T-helper 2 cell treated with Interferon-gamma antibody and Interleukin-4, amounts not matched to agents 5 μg/mL and 100 μg/mL, for 36 hours (primary cell): ENCODE results near the gene BCAS3.

Experiments
- DNase-seq: peaks from one replicate; pipeline ENCODE4 v3.0.0; 2021; ENCODE audit warnings: low spot score
- H3K27ac Mint-ChIP-seq: one replicate; pipeline ENCODE4 v1.8.0; 2021; ENCODE audit warnings: mild to moderate bottlenecking, mixed read lengths
- H3K27me3 Mint-ChIP-seq: one replicate; pipeline ENCODE4 v1.8.0; 2021; ENCODE audit warnings: low read depth, mixed read lengths
- H3K36me3 Mint-ChIP-seq: one replicate; pipeline ENCODE4 v1.8.0; 2021; ENCODE audit warnings: low read depth, mixed read lengths
- H3K4me1 Mint-ChIP-seq: one replicate; pipeline ENCODE4 v1.8.0; 2021; ENCODE audit warnings: low read depth, mixed read lengths
- H3K4me3 Mint-ChIP-seq: one replicate; pipeline ENCODE4 v1.8.0; 2022; ENCODE audit warnings: mild to moderate bottlenecking, moderate library complexity, mixed read lengths
- H3K9me3 Mint-ChIP-seq: one replicate; pipeline ENCODE4 v1.8.0; 2021; ENCODE audit warnings: mixed read lengths

The BCAS3 gene

GRCh38 chr17:61285526-61286320 is 608.1 kb downstream of the BCAS3 start:
- Mint-ChIP-seq H3K27me3 (no peaks in the 10 kb centered on the region), H3K4me3 (no peak overlapping the region), H3K9me3 (no peaks in the 10 kb centered on the region), H3K4me1 (peaks cover 11% of the 10 kb centered on the region), H3K27ac (no peak overlapping the region), H3K36me3 (no peaks in the 10 kb centered on the region)
- DNase-seq: no peak

DNA sequence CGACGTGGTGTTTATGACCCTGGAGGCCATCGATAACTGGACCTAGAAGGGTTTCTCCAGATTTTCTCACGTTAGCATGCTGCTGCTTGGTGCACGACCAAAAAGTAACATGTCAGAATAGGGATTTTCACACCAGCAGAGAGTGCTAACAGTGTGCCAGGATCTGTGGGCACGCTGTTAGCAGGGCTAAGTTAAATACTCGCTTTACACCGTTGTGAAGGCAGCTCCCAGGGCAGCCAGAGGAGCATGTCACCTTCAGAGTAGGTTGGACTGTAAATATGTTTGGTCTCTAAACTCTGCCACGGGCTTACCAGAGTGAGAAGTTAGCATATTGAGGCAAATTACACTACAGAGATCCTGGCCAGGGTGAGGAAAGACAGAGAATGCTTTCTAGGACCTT is 608.8 kb downstream of the BCAS3 start:
- no peak for DNase-seq
- no peaks in the 10 kb centered on the region for H3K36me3 Mint-ChIP-seq
- no peaks in the 10 kb centered on the region for H3K27me3 Mint-ChIP-seq
- peaks cover 11% of the 10 kb centered on the region for H3K4me1 Mint-ChIP-seq
- no peak overlapping the region for H3K27ac Mint-ChIP-seq
- H3K9me3 Mint-ChIP-seq: no peaks in the 10 kb centered on the region
- H3K4me3 Mint-ChIP-seq: no peak overlapping the region

GRCh38 chr17:61289408-61290385 is 612.0 kb downstream of the BCAS3 start:
- DNase-seq: no peak
- Mint-ChIP-seq H3K27ac (no peak overlapping the region), H3K27me3 (peaks cover 2% of the 10 kb centered on the region), H3K4me1 (peaks cover 5% of the 10 kb centered on the region), H3K36me3 (no peaks in the 10 kb centered on the region), H3K9me3 (no peaks in the 10 kb centered on the region), H3K4me3 (no peak overlapping the region)

DNA sequence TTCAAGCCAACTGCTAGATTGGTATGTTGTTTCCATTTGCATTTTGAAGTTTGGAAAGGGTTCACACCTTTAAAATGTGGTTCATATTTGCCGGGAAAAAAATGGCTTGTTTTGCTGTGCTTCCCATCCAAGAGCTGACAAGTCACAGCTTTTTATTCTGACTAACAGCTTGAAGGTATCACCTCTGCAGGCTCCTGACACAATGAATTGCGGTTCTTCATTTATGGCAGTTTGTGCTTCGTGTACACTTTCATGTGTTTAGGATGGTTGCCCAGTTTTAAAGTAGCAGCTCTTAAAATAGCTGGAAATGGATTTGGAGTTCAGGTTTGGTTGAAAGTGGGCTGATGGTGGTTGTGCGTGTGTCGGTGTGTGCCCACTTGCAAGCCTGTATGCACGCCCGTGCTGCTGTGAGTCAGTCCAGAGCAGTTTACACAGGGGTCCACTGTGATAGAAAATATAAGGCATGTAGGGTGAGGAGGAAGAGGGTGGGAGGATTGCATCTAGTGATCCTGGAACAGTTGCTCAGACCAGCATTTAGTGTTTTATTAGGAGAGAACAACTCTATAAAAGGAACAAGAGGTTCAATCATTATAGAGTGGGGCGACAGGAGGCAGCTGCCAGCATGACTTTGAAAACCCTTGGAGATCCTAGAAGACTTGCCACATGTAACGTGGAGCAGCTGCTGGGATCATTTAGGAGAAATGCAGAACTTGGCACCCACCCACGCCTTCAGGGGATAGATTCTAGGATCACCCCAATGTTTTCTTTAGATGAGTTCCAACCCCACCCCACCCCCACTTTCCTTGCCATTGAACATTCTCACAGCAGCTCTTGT is 614.0 kb downstream of the BCAS3 start:
- no peak for DNase-seq
- Mint-ChIP-seq H3K4me1 (peaks cover 3% of the 10 kb centered on the region), H3K9me3 (no peaks in the 10 kb centered on the region), H3K4me3 (no peak overlapping the region), H3K36me3 (no peaks in the 10 kb centered on the region), H3K27ac (no peak overlapping the region), H3K27me3 (peaks cover 5% of the 10 kb centered on the region)

DNA sequence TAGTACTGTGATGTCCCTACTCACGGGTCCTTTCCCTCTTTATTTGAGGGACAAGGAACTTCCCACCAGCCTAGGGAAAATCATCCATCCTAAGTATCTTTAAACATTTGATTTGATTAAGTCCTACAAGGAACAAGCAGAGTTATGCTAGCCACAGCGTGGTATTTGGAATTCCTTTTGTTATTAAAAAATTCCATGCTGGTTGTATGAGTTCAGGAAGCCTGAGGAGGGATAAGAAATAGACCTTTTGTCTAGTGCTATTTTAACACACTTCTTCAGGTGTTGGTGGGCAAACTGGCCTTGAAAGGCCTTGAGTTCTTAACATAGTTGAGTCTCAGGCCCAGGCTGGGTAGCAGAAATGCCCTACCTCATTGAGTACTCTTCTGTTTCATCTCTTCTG is 616.6 kb downstream of the BCAS3 start:
- H3K36me3 Mint-ChIP-seq: no peaks in the 10 kb centered on the region
- peaks cover 3% of the 10 kb centered on the region for H3K4me1 Mint-ChIP-seq
- peaks cover 9% of the 10 kb centered on the region for H3K27me3 Mint-ChIP-seq
- no peak overlapping the region for H3K4me3 Mint-ChIP-seq
- no peak for DNase-seq
- no peak overlapping the region for H3K27ac Mint-ChIP-seq
- H3K9me3 Mint-ChIP-seq: no peaks in the 10 kb centered on the region

GRCh38 chr17:61294777-61295176 is 617.1 kb downstream of the BCAS3 start:
- H3K4me1 Mint-ChIP-seq: peaks cover under 1% of the 10 kb centered on the region
- no peak overlapping the region for H3K27ac Mint-ChIP-seq
- DNase-seq: no peak
- H3K36me3 Mint-ChIP-seq: no peaks in the 10 kb centered on the region
- H3K4me3 Mint-ChIP-seq: no peak overlapping the region
- H3K27me3 Mint-ChIP-seq: peaks cover 9% of the 10 kb centered on the region
- H3K9me3 Mint-ChIP-seq: no peaks in the 10 kb centered on the region

GRCh38 chr17:61296058-61296457 is 618.4 kb downstream of the BCAS3 start:
- no peaks in the 10 kb centered on the region for H3K4me1 Mint-ChIP-seq
- H3K27ac Mint-ChIP-seq: no peak overlapping the region
- peaks cover 9% of the 10 kb centered on the region for H3K27me3 Mint-ChIP-seq
- H3K36me3 Mint-ChIP-seq: no peaks in the 10 kb centered on the region
- DNase-seq: no peak
- H3K4me3 Mint-ChIP-seq: no peak overlapping the region
- no peaks in the 10 kb centered on the region for H3K9me3 Mint-ChIP-seq

GRCh38 chr17:61299517-61300513 is 622.2 kb downstream of the BCAS3 start:
- H3K4me1 Mint-ChIP-seq: no peaks in the 10 kb centered on the region
- no peak overlapping the region for H3K4me3 Mint-ChIP-seq
- no peak for DNase-seq
- H3K27me3 Mint-ChIP-seq: peaks cover 7% of the 10 kb centered on the region
- H3K9me3 Mint-ChIP-seq: no peaks in the 10 kb centered on the region
- no peak overlapping the region for H3K27ac Mint-ChIP-seq
- no peaks in the 10 kb centered on the region for H3K36me3 Mint-ChIP-seq

DNA sequence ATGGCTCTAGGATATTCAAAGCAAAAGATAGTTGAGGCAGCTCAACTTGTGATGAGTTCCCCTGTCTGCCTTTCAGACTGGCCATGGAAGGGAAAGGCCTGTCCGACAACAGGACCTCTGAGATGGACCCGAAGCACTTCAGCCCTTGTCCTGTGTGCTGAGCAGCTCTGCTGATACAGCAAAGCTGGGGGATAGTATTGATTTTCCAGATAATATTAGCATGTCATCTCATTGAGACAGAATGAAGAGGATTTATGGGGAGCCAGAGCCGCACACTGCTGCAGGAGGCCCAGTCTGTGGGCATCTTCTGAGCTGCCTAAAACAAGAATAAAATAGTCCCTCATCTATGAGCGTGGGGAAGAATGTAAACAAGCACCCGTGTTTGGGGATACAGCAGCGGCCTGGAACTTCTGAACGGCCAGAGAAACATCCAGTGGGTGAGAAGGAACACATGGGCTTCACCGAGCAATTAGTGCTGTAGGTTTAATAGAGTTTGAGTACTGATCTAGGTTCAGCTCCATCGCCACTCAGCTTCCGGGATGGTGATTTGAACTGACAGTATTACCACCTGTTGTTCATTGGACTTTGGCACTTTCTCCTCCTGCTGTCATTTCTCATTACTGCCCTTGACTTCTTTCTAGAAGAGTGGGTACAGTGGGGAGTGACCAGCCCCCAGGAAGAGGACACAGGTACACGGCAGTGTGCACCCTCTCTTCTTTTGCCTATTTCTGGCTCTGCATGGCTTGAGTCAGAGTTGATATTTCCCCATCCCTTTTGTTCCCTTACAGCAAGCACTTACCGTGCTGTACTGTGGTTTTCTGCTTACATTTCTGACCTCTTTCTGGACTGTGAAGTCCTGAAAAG is 625.5 kb downstream of the BCAS3 start:
- H3K9me3 Mint-ChIP-seq: no peaks in the 10 kb centered on the region
- H3K36me3 Mint-ChIP-seq: no peaks in the 10 kb centered on the region
- no peak for DNase-seq
- no peaks in the 10 kb centered on the region for H3K27me3 Mint-ChIP-seq
- no peak overlapping the region for H3K27ac Mint-ChIP-seq
- H3K4me1 Mint-ChIP-seq: no peaks in the 10 kb centered on the region
- H3K4me3 Mint-ChIP-seq: no peak overlapping the region

- H3K27ac Mint-ChIP-seq: no peak overlapping the region
- no peaks in the 10 kb centered on the region for H3K36me3 Mint-ChIP-seq
- H3K9me3 Mint-ChIP-seq: no peaks in the 10 kb centered on the region
- no peak for DNase-seq
- no peaks in the 10 kb centered on the region for H3K4me1 Mint-ChIP-seq
- H3K4me3 Mint-ChIP-seq: no peak overlapping the region
- H3K27me3 Mint-ChIP-seq: no peaks in the 10 kb centered on the region
Observed at GRCh38 chr17:61303817-61304096, 626.1 kb downstream of the BCAS3 start.

- Mint-ChIP-seq H3K9me3 (no peaks in the 10 kb centered on the region), H3K27ac (no peak overlapping the region), H3K4me3 (no peak overlapping the region), H3K27me3 (no peaks in the 10 kb centered on the region), H3K36me3 (no peaks in the 10 kb centered on the region), H3K4me1 (no peaks in the 10 kb centered on the region)
- DNase-seq: no peak
Observed at GRCh38 chr17:61305024-61305423, 627.4 kb downstream of the BCAS3 start.

GRCh38 chr17:61306003-61306402 is 628.4 kb downstream of the BCAS3 start:
- no peaks in the 10 kb centered on the region for H3K9me3 Mint-ChIP-seq
- no peaks in the 10 kb centered on the region for H3K27me3 Mint-ChIP-seq
- H3K36me3 Mint-ChIP-seq: no peaks in the 10 kb centered on the region
- H3K27ac Mint-ChIP-seq: no peak overlapping the region
- H3K4me3 Mint-ChIP-seq: no peak overlapping the region
- H3K4me1 Mint-ChIP-seq: no peaks in the 10 kb centered on the region
- no peak for DNase-seq
